Measurements from ENCODE around the gene SLC16A7. TPM values are rescaled to one million over a fixed set of nuclear protein-coding genes. Genes with fewer than 3 reads are reported as not detected.

SLC16A7 gene
- total RNA-seq = 6.6 and 6.7 TPM in 2 replicates

DNA sequence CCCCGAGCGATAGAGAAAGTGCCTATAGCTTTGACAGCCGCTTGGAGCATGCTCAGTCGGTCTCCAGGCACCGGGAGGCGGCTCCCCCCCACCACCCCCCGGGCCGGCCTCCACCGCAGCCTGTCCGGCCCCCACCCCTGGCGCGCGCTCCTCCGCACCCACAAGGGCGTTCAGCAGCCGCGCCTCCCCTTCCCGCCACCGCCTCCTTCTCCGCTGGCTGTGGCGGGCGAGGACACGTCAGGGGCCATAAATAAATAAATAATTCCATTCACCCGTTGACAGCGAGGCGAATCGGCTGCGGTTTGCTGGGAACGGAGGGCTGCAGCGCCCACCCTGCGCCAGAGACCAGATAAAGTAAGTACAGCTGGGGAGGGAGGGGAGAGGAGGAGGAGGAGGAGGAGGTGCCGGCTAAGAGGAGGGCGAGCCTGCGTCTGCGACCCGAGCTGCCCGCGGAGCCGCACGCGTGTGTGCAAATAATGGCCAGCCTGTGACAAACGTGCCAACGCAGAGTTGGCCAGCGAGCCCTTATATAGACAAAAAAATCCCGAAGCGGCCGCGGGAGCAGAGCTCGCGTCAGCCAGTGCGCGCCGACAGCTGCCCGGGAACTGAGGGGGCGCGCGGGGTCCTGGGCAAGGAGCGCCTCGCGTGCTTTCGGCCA is at the start of gene SLC16A7:
TSS of gene SLC16A7 (plus strand) at position 147 of the 658 bp plus-strand sequence. CDS start 108,773 bp downstream, outside the sequence.

Measured in mammary microvascular endothelial cell (primary cell).